A549 (cell line): Measurements from ENCODE around the gene CYB5RL. TPM values are rescaled to one million over a fixed set of nuclear protein-coding genes. Genes with fewer than 3 reads are reported as not detected.

Experiments
- ATAC-seq, 2 experiments: fragments of 200-7000 bp in 1 of 2; fragments of >200 bp in 1 of 2; cut with Nextera tagmentation in 1 of 2; cut with Tn5 transposase in 1 of 2; 3 replicates each; pipeline versions ENCODE4 v1.8.0 to v1.9.1; 2018 to 2020; ENCODE audit warnings: mild to moderate bottlenecking in 1 of 2, moderate library complexity in 1 of 2
- CTCF ChIA-PET: fragments of 300-600 bp; sonication (Branson Sonifier 250); formaldehyde crosslinking; extraction: SDS; loops from one replicate; lab custom pipeline; 2021; ENCODE audit warnings: antibody characterized with exemption, inconsistent platforms; lab: Yijun Ruan, JAX
- POLR2A ChIA-PET: fragments of 350-600 bp; formaldehyde crosslinking; extraction: SDS; loops from one replicate; lab custom pipeline; 2021; ENCODE audit warnings: antibody characterized with exemption, inconsistent platforms; lab: Yijun Ruan, JAX
- DNase-seq, 2 experiments: peaks; one replicate each; pipeline versions ENCODE4 v3.0.0 to v3.0.0-alpha.2; 2011 to 2016; ENCODE audit warnings: low read depth in 1 of 2, low spot score in 1 of 2
- FAIRE-seq: peaks from 2 replicates; lab custom pipeline; 2011; peaks lifted over from hg19 to GRCh38; lab: Jason Lieb, UNC
- H3K27ac ChIP-seq, 2 experiments: fragments of >200 bp; sonication (Bioruptor Twin); formaldehyde crosslinking; 3 replicates each; pipeline ENCODE4 v1.5.1; 2016 to 2017
- H3K4me1 ChIP-seq: fragments of >200 bp; sonication (Bioruptor Twin); formaldehyde crosslinking; 3 replicates; pipeline ENCODE4 v1.6.1; 2016
- H3K4me2 ChIP-seq: fragments of >200 bp; sonication (Bioruptor Twin); formaldehyde crosslinking; 3 replicates; pipeline ENCODE4 v1.6.1; 2016
- H3K4me3 ChIP-seq: fragments of >200 bp; sonication (Bioruptor Twin); formaldehyde crosslinking; 3 replicates; pipeline ENCODE4 v1.5.1; 2016
- H3K9me3 ChIP-seq: fragments of >200 bp; sonication (Bioruptor Twin); formaldehyde crosslinking; 3 replicates; pipeline ENCODE4 v1.6.1; 2016
- BHLHE40 ChIP-seq: IDR thresholded peaks from 2 replicates; pipeline ENCODE4 v1.6.1; 2012; ENCODE audit warnings: low read depth, low read length, inconsistent platforms
- CBX2 ChIP-seq: fragments of 200-600 bp; sonication (generic); IDR thresholded peaks from 2 replicates; pipeline ENCODE4 v1.6.1; 2016; ENCODE audit warnings: low read depth, mild to moderate bottlenecking, borderline replicate concordance
- CEBPB ChIP-seq, 2 experiments: fragments of >200 bp in 1 of 2; sonication (Bioruptor Twin) in 1 of 2; formaldehyde crosslinking in 1 of 2; IDR thresholded peaks; 2 replicates each; pipeline ENCODE4 v1.6.1; 2012 to 2016
- CHD2 ChIP-seq: fragments of 150-350 bp; IDR thresholded peaks from 2 replicates; pipeline ENCODE4 v1.6.1; 2014; ENCODE audit warnings: low read length; ENCODE audit not compliant: partially characterized antibody
- EP300 ChIP-seq, 2 experiments: fragments of >200 bp; sonication (Bioruptor Twin); formaldehyde crosslinking; IDR thresholded peaks; 2 replicates in 1 of 2; 3 replicates in 1 of 2; pipeline ENCODE4 v1.6.1; 2016 to 2017
- GATA3 ChIP-seq: IDR thresholded peaks from 2 replicates; pipeline ENCODE4 v1.6.1; 2012; ENCODE audit warnings: borderline replicate concordance
- HDAC2 ChIP-seq: fragments of 200-600 bp; sonication (generic); IDR thresholded peaks from 2 replicates; pipeline ENCODE4 v1.6.1; 2016
- HES2 ChIP-seq: fragments of >200 bp; sonication (Bioruptor Twin); formaldehyde crosslinking; IDR thresholded peaks from 2 replicates; pipeline ENCODE4 v1.6.1; 2016
- HEYL ChIP-seq: fragments of 250-450 bp; sonication (Bioruptor Pico); IDR thresholded peaks from 2 replicates; pipeline ENCODE4 v1.8.0; 2021; ENCODE audit warnings: mild to moderate bottlenecking, moderate library complexity
- HOXA7 ChIP-seq: fragments of 250-450 bp; sonication (Bioruptor Pico); IDR thresholded peaks from 2 replicates; pipeline ENCODE4 v1.5.0; 2020; ENCODE audit warnings: mild to moderate bottlenecking, moderate library complexity
- HOXB13 ChIP-seq: fragments of 250-450 bp; sonication (Bioruptor Pico); IDR thresholded peaks from 2 replicates; pipeline ENCODE4 v1.5.0; 2020; ENCODE audit warnings: low read depth, mild to moderate bottlenecking, moderate library complexity
- JUN ChIP-seq, 2 experiments: fragments of >200 bp; sonication (Bioruptor Twin); formaldehyde crosslinking; IDR thresholded peaks; 2 replicates in 1 of 2; 3 replicates in 1 of 2; pipeline ENCODE4 v1.6.1; 2016 to 2017
- KDM5A ChIP-seq: fragments of 200-600 bp; sonication (generic); IDR thresholded peaks from 2 replicates; pipeline ENCODE4 v1.6.1; 2016; ENCODE audit warnings: antibody characterized with exemption, mild to moderate bottlenecking
- MAFK ChIP-seq: fragments of 450-650 bp; IDR thresholded peaks from 2 replicates; pipeline ENCODE4 v1.6.1; 2014; ENCODE audit not compliant: partially characterized antibody
- MAZ ChIP-seq: fragments of 150-350 bp; IDR thresholded peaks from 2 replicates; pipeline ENCODE4 v1.6.1; 2014; ENCODE audit warnings: antibody characterized with exemption, low read depth, low read length, borderline replicate concordance
- NPAS2 ChIP-seq: fragments of 250-450 bp; sonication (Bioruptor Pico); IDR thresholded peaks from 2 replicates; pipeline ENCODE4 v1.8.0; 2022; ENCODE audit warnings: mild to moderate bottlenecking, moderate library complexity, borderline replicate concordance
- RAD21 ChIP-seq, 2 experiments: fragments of >200 bp in 1 of 2; sonication (Bioruptor Twin) in 1 of 2; formaldehyde crosslinking in 1 of 2; IDR thresholded peaks in 1 of 2; conservative IDR thresholded peaks in 1 of 2; 2 replicates in 1 of 2; 3 replicates in 1 of 2; pipeline ENCODE4 v1.6.1; 2012 to 2018; ENCODE audit warnings: inconsistent platforms in 1 of 2
- RARB ChIP-seq: fragments of 250-450 bp; sonication (Bioruptor Pico); IDR thresholded peaks from 2 replicates; pipeline ENCODE4 v1.8.0; 2021; ENCODE audit warnings: mild to moderate bottlenecking, moderate library complexity
- RCOR1 ChIP-seq: fragments of 150-350 bp; IDR thresholded peaks from 2 replicates; pipeline ENCODE4 v1.6.1; 2014; ENCODE audit warnings: antibody characterized with exemption, low read length, low read depth
- SMC3 ChIP-seq: fragments of >200 bp; sonication (Bioruptor Twin); formaldehyde crosslinking; IDR thresholded peaks from 3 replicates; pipeline ENCODE4 v1.6.1; 2018; ENCODE audit warnings: inconsistent platforms
- TFCP2L1 ChIP-seq: fragments of 250-450 bp; sonication (Bioruptor Pico); IDR thresholded peaks from 2 replicates; pipeline ENCODE4 v1.5.0; 2021; ENCODE audit warnings: mild to moderate bottlenecking
- TP53 ChIP-seq: fragments of 250-450 bp; sonication (Bioruptor Pico); IDR thresholded peaks from 2 replicates; pipeline ENCODE4 v1.5.0; 2021; ENCODE audit warnings: mild to moderate bottlenecking, moderate library complexity
- USF2 ChIP-seq: fragments of 450-650 bp; IDR thresholded peaks from 2 replicates; pipeline ENCODE4 v1.6.1; 2014; ENCODE audit warnings: antibody characterized with exemption
- ZFP36 ChIP-seq: fragments of 450-650 bp; IDR thresholded peaks from 2 replicates; pipeline ENCODE4 v1.6.1; 2014; ENCODE audit warnings: borderline replicate concordance; ENCODE audit not compliant: partially characterized antibody
- ZSCAN20 ChIP-seq: fragments of 250-450 bp; sonication (Bioruptor Pico); IDR thresholded peaks from 2 replicates; pipeline ENCODE4 v1.8.0; 2022; ENCODE audit warnings: mild to moderate bottlenecking, moderate library complexity
- WGBS: methylation state at CpG from one replicate; pipeline ENCODE4 v1.1.6; 2017; ENCODE audit errors: missing lambda C conversion rate; 5-methylcytosine and 5-hydroxymethylcytosine counted together
- polyA plus RNA-seq, 4 experiments: library from polyadenylated mRNA; depleted of rRNA in 3 of 4; stranded (reverse); fragments of >200 nt; fragmentation: RNase III in 1 of 4; extraction: RNeasy Plus Mini Kit Qiagen cat#74134 plus additional on column Dnase treatment in 1 of 4; gene quantifications; 2 replicates in 3 of 4; 3 replicates in 1 of 4; pipeline ENCODE4 v1.2.3, GENCODE V29; 2011 to 2017

Gene CYB5RL
- polyA plus RNA-seq, 2 of the 4 experiments (the other 2 are of a cell fraction), result 3.6 to 4.2 TPM

GRCh38 chr1:54186056-54186455 is 13.8 kb downstream of the CYB5RL start:
- no peak overlapping the region for H3K4me3 ChIP-seq
- H3K9me3 ChIP-seq, result no peaks in the 10 kb centered on the region
- no peak overlapping the region for H3K27ac ChIP-seq
- ATAC-seq (no peak), FAIRE-seq (no peak), DNase-seq (no peak)
- 84% methylated on average over 3 of the region's 3 CpGs for WGBS
- TF ChIP-seq HOXB13 (CRISPR knock-in tag) (no peak), RARB (CRISPR knock-in tag) (no peak), RCOR1 (no peak), CHD2 (no peak), CEBPB (IDR thresholded peaks at IDR 0.05) (no peak)
- POLR2A ChIA-PET, result no interaction called here
- CTCF ChIA-PET, result interaction anchor here (1.2 kb wide), 1 partner anchor 65 kb away, joined by 3 read pairs; no protein-coding TSS in a partner anchor
- H3K4me2 ChIP-seq, result no peak overlapping the region
- no peaks in the 10 kb centered on the region for H3K4me1 ChIP-seq

- no peaks in the 10 kb centered on the region for H3K4me1 ChIP-seq
- TF ChIP-seq TP53 (no peak), USF2 (no peak), MAZ (no peak), KDM5A (no peak), HDAC2 (no peak), JUN (IDR thresholded peaks at IDR 0.05) (no peak), ZFP36 (no peak), TFCP2L1 (CRISPR knock-in tag) (no peak), HOXA7 (CRISPR knock-in tag) (no peak), CHD2 (no peak), HEYL (CRISPR knock-in tag) (no peak), NPAS2 (no peak), ZSCAN20 (no peak), RAD21 (conservative IDR thresholded peaks at IDR 0.05 in 1 of 2, IDR thresholded peaks at IDR 0.05 in 1 of 2) (no peak), RCOR1 (no peak), HES2 (no peak), CBX2 (no peak), SMC3 (no peak), BHLHE40 (no peak), CEBPB (IDR thresholded peaks at IDR 0.05) (no peak)
- TF ChIP-seq, all 56 proteins: peak for 0
- no peaks in the 10 kb centered on the region for H3K9me3 ChIP-seq
- WGBS, result 92% methylated on average over 4 of the region's 5 CpGs
- H3K27ac ChIP-seq, result no peak overlapping the region
- H3K4me2 ChIP-seq, result no peak overlapping the region
- ChIA-PET POLR2A (no interaction called here), CTCF (interaction anchor here (0.6 to 1.6 kb wide), 2 partner anchors 10 to 305 kb away, joined by 5 to 6 read pairs; no protein-coding TSS in a partner anchor)
- ATAC-seq (no peak), FAIRE-seq (no peak), DNase-seq (no peak)
- no peak overlapping the region for H3K4me3 ChIP-seq
Observed at GRCh38 chr1:54180701-54181360, 19.0 kb downstream of the CYB5RL start.

- Histone ChIP-seq H3K4me1 (no peaks in the 10 kb centered on the region), H3K9me3 (no peaks in the 10 kb centered on the region), H3K27ac (no peak overlapping the region), H3K4me3 (no peak overlapping the region), H3K4me2 (no peak overlapping the region)
- CTCF ChIA-PET, result interaction anchor here (0.6 kb wide), 1 partner anchor 310 kb away, joined by 3 read pairs; no protein-coding TSS in a partner anchor
- no peak for DNase-seq
- POLR2A ChIA-PET, result no interaction called here
- 63% methylated on average over 6 of the region's 9 CpGs for WGBS
- no peak for FAIRE-seq
- no peak for TF ChIP-seq CEBPB (IDR thresholded peaks at IDR 0.05)
- TF ChIP-seq GATA3, result no peak
- no peak for TF ChIP-seq MAFK
- TF ChIP-seq EP300 (IDR thresholded peaks at IDR 0.05), result no peak
- no peak for TF ChIP-seq HES2
- no peak for ATAC-seq
Observed at GRCh38 chr1:54178296-54179070, 21.3 kb downstream of the CYB5RL start.
